GM18520 (cell line): Measurements from ENCODE around the gene NRIP3.
A peak's percentile ranks its signal among the peaks of the same experiment; 100 is the strongest.
"Not testable (repeated sequence)": the region's sequence is repeated elsewhere in the genome, so short reads cannot be mapped to it uniquely, and the experiment has no call there.

ENCODE experiments used
- ATAC-seq: cut with Tn5 transposase; IDR thresholded peaks from one replicate; pipeline ENCODE4 v1.9.1; 2021; ENCODE audit not compliant: unreplicated experiment

Gene NRIP3

DNA sequence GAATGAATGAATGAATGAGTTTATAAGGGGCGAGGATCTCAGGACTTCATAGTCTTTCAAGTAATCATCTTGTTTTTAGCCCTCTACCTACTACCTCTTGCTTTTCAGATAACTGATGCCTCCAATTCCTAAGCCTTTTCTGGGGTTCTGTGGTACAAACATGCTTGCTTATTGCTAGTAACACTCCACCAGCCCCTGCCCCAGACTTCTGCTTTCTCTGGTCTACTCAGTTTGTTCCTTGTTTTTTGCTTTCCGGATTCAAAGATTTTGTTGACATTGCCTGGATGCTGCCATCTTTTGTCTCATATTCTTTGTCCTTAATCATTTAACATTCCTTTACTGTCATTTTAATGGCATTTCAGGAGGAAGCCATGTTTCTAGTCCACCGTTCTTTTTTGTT lies 30.7 kb downstream of the NRIP3 start:
- no peak for ATAC-seq

DNA sequence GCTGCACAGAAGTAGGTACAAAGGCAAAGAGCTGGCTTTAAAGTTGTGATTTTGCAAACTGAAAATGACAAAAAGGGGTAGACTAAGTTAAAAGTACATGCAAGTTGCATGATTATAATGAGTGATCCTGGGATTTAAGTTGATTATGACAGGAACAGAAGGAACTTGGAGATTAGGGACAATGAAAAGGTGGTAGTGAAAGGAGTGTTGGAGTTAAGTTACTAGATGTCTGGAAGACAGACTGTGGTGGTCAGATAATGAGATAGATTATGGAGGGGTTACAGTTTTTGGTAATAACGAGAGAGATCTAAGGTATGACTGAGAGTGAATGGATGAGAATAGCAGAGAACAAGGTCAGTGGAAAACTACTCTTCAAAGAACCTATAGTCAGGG lies 31.9 kb downstream of the NRIP3 start:
- ATAC-seq, result no peak

DNA sequence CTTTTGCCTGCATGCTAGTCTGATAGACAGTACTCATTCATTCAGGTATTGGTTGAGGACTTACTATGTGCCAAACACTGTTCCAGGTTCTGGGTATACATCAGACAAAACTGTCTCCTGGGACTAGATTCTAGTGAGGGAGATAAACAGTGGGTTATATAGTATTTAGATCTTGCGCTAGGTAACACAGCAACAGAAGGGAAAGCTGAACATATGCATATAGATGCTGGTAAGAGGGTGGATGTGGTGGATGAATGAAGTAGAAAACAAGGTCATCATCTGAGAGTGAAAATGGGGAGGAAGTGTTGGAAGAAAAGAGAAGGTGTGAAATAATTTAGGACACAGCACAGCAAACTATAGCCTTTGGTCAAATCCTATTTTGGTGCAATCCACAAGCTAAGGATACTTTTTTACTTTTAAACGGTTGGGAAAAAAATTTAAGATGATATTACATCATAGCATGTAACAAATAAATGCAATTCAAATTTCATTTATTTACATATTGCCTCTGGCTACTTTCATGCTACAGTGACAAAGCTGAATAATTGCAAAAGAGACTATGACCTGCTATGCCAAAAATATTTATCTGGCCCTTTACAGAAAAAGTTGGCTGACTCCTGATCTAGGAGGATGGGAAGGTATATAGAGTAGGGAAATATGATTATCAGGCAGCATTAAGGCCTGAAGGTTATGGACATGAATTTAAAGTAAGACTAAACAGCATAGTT lies 32.4 kb downstream of the NRIP3 start:
- no peak for ATAC-seq

DNA sequence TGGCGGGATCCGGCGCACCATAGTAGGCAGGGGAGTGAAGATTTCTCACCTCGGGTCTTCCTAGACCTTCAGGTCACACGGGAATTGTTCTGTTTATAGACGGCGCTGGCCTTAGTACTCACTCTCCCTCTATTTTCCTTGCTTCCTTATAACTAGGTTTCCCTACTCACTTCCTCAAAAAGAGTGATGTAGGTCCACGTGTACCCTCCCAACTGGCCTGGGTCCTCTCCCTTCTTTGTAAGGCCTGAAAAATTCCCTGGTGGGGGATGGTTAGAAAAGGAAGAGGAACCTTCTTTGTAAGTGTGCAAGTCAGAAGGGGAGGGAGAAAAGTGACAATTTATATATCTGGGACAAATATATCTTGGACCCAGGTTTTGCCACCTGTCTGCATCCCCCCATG lies 36.6 kb downstream of the NRIP3 start:
- ATAC-seq, result no peak

DNA sequence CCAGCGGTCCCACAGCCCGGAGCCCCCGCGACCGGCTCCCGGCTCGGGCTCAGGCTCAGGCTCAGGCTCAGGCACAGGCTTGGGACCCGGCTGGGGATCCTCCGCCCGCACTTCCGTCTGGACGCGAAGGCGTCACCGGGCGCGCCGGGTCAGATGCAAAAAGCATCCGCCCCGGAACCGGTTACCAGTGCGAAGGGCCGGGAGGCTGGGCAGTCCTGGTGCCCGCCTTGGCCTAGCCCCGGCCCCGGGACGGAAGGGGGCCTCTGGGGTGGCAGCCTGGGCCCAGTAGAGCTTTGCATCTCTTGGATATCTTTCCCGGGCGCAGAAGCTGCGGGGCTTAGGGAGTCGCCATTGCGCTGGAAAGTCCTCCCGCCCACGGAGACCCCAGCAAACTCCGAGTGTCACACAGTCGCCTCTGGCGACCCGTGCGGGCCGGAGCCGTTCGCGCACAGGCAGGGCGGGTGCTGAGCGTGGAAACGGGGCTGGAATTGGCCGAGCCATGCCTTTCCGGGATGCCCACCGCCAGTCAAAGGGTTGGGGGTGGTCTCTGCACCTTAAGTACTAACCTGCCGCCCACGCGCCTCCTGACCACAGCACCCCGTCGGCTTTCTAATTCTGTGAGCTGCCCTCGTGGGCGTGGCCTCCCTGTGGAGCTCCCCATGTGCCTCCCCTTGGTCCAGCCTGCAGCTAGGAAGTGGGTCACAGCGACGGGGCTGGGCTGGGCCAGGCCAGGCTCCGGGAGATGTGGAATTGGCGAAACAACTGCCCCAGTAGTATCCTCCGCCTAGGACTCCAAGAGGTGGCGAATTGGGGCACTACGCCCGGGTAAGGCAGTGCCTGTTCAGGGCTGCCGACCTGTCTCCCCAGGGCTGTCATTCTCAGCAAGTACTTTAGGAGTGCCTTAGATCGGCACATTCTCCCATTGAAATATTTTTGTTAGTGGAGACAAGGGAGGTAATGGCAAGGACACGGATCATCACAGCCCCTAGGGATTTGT lies 39.2 kb downstream of the NRIP3 start, which contains the start of gene TMEM9B:
TMEM9B (minus strand) TSS at position 119 of the 997 bp plus-strand sequence. CDS start 129 bp downstream, outside the sequence.
- ATAC-seq, result peak; percentile 73

DNA sequence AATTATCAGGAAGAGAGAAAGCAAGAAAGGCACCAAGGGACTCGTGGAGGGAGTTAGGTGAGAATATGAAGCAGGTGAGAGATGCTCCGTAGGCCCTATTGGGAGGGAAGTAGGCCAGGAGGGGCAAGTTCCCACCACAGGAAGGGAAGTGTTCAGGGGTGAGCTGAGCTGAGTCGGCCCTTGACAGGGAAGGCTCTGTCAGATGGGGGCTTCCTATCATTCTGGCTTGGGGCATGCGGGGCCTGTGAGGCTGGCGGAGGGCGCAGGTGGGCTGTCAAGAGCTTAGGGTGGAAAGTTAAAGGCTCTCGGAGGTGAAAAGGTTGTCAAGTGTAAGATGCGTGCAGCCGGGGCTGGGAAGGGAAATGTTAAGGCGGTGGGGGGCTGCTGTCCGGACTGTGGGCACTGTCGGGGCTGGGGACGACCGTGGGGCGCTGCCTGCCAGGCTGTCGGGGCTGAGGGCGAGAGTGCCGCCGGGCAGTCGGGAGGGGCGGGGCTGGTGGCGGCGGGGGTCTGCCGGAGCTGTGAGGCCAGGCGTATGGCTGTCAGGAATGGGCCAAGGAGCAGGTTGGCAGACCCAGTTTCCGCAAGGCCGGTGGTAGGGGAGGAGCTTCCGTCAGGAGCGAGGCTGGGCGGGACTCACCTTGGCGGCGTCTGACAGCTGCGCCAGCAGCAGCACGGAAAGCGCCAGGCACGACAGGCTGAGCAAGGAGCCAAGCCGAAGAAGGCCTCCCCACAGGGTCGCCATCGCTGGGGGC lies 40.1 kb downstream of the NRIP3 start:
- ATAC-seq, result peak; percentile 38

DNA sequence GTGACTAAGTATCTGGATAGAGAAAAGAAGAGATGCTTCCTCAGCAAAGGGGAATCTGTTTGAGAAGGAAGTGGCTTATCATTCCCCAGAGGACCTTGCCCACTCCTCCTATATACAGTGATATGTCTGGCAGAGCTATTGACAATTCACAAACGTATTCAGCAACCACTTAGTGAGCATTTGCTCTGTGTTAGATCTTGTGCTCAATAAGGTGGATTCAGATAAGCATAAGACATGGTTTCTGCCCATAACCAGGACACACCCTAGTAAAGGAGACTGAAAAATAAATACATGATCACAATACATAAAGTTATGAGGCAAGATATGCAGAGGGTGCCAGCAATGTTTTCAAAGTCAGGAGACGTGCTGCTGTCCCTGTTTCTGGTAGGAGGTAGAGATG lies 41.0 kb downstream of the NRIP3 start:
- no peak for ATAC-seq

DNA sequence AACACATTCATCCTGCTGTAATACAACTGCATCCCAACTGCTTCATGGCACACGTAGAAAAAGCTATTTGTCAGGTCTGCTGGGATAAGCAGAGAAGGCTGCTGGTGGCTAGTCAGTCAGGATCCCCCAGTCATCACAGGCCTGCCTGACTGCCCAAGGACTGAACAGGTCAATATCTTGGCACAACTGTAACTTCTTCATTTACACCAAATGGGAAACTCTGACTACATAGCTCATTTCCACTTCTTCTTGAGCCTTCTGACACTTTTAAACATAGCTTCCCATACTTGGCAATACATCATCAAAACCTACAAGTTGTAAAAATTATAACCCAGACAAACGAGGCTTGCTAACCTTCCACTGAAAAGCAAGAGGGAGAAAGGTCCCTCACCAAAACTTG lies 42.4 kb downstream of the NRIP3 start:
- ATAC-seq, result no peak

DNA sequence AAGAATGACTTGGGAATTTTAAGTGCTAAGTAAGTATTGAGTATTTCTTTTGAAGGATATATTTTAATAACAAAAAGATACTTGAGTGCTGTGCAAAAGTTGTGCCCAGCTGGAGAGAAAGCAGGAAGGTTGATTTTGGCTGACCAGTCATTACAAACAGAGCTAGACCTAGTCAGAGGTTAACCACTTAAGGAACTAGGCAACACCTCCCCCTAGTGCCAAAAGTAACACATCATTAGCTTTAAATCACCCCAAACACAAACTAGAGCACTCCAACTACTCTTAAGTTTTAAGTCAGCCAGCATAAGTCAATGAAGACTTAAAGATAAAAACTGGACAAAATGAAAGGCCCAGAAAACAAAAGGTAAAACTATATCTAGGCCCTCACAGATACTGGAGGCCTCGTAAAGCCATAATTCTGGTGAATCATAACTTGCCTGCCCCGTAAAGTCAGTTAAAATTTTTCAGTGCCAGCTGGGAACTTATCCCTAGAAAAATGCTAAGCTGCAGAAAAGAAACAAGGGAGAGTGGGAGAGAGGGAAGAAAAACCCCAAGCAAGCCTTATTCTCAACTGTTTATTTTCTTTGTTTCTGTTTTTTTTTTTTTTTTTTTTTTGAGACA lies 44.1 kb downstream of the NRIP3 start:
- peak; percentile 37 for ATAC-seq

DNA sequence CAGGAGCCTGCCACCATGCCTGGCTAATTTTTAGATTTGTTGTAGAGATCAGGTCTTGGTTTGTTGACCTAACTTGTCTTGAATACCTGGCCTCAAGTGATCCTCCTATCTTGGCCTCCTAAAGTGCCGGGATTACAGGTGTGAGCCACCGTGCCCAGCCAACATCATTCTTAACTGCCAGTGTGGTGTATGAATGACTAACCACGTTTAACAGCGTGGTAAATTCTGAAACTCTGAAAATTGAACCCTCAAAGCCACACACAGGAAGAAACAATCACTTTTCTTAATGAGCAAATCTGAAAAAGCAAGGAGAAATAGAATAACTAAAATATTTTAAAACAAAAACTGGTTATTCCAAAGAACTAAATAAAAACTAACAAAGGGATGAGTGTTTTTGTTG lies 46.9 kb downstream of the NRIP3 start:
- no peak for ATAC-seq

DNA sequence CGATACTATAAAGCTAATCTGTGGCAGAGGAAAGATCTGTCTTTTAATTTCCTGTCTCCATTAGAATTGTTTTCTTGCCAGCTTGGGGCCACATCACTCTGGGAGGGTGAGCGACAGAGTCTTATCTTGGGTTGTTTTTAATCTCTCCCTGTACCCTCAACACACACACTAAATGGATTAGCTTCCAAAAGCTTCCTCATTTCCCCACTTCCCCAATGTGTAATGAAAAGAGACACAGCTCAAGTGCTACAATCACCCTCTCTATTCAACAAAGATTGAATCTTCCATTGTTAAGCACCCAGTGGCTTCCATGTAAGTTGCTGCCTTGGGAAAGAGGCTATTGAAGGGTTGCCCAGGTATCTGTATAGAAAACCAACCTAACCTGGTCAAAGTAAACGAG lies 54.9 kb downstream of the NRIP3 start:
- ATAC-seq, result no peak

DNA sequence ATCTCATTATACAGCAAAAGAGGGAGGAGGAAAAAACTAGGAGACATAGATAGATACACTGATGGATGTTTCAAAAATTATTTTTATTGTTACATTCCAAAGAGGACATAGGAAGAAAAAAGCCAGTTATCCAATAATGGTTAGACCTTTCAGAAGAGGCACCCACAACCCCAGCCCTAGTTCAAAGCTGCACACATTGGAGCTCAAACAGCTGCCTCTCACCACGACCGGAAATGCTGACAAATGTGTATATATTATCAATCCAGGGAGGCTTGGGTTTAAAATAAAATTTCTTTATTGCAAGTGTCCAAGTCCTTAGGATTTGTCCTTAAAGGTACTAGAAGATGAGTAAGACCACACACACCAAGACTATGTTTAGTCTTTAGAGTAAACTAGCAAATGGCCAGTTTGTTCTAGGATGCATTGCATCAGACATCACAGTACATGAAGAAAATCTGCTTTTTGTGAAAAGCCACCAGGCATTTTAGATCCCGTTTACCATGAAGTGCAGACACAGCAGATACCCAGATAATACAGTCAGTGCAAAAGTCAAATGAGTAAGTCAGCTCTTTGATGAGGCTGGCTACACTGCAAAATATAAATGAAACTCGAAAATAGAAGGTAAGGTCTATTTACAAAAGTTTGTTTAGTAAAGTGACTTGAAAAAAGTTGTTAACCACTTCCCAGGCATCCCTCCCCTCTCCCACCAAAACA lies 56.4 kb downstream of the NRIP3 start:
- no peak for ATAC-seq

DNA sequence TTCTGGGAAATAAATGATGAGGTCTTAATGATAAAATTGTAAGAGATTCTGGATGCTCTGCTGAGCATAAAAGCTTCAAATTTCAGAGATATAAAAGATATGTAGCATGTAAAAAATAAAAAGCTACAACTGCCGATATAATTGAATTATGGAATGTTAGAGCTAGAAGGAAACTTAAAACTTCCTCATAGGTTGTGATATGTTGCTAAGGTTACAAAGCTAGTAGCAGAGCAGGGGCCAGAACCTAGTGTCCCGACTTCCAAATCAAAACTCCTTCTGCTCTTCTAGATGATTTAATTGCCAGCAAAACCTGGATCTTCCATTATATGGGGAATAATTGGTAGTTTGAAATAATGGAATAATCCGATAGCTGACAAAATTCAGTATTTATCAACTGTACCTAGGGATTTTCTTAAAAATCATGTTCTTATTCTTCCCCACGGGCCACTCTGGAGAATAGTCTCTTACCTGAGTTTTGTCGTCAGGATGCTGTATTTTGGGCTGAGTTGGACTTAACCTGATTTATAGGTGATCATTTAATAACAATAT lies 61.2 kb downstream of the NRIP3 start, which contains the start of gene ASCL3:
ASCL3 (minus strand) TSS at position 499 of the 549 bp plus-strand sequence. CDS start 4,855 bp downstream, outside the sequence.
- ATAC-seq, result no peak

DNA sequence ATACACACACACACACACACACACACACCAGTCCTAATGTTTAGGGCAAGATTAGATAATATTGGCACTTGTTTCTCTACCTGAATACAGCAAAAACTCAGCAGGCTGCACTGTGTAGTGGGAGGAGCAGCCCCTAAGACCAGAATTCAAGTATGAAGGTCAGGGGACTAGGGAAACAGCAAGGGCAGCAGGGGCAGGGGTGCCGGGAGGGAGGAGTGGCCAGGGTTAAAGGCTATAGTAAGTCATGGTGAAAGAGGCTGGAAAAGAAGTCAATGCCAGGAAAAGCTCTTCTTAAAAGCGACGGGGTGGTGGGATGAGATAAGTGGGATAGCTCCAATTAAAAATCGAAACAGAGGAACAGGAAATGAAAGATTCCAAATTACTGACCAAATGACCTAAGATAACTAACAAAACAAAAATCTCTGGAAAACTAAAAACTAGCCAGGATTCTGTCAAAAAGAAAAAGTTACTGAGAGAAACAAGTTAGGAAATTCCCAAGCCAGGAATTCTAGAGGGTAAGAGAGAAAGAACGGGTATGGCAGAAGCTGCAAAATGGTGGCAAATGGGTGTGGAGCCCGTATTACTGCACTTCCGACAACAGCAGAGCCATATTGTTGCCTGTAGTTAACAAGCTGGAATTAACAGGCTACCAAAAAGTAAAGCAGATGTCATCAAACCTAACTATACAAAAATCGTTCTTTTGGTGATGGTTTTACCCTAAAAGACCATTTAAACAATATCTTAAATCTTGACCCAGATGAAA lies 62.3 kb downstream of the NRIP3 start:
- ATAC-seq, result no peak

DNA sequence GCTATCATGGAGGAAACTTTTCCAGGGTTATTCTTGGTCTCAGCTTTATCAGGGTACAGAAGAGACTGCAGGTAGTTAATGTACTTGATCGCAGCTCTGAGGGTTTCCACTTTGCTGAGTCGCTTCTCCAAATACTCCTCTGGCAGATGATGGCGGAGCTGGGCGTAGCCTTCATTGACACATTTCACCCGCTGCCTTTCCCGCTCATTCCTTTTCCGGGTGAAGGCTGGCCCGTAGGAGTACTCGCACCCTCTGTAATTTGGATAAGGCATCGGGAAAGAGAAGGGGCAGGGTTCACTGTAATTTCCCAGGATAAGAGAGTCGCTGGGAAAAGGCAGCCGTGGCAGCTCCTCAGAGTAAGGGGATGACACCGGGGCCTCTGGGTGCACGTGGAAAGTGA lies 66.1 kb downstream of the NRIP3 start:
- ATAC-seq, result no peak

DNA sequence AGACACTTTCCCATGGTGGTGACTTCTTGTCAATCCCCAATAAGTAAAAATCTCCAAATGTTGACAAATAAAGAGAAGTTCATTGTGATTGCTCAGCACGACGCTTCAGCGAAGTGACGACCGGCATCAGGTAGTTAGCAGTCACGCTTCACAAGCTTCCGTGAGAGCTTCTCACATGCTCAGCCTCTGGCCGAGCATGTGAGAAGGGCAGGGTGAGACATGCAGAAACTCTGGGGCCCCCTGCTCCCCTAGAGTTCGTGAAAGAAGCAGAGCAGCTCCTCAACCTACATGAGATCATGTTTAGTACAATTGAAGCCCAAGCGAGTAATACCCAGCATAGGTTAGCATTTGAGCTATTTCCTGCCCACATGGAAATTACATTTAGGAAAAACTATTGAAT lies 66.6 kb downstream of the NRIP3 start:
- peak; percentile 50 for ATAC-seq

DNA sequence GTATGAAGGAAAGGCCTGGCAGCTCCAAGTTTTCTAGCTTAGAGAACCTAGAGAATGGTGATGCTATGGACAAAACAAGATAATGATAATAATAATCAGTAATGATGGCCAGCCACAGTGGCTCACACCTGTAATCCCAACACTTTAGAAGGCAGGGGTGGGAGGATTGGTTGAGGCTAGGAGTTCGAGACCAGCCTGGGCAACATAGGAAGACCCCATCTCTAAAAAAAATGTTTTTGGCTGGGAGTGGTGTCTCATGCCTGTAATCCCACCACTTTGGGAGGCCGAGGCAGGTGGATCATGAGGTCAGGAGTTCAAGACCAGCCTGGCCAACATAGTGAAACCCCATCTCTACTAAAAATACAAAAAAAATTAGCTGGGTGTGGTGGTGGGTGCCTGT lies 68.0 kb downstream of the NRIP3 start:
- ATAC-seq, result not testable (repeated sequence)

DNA sequence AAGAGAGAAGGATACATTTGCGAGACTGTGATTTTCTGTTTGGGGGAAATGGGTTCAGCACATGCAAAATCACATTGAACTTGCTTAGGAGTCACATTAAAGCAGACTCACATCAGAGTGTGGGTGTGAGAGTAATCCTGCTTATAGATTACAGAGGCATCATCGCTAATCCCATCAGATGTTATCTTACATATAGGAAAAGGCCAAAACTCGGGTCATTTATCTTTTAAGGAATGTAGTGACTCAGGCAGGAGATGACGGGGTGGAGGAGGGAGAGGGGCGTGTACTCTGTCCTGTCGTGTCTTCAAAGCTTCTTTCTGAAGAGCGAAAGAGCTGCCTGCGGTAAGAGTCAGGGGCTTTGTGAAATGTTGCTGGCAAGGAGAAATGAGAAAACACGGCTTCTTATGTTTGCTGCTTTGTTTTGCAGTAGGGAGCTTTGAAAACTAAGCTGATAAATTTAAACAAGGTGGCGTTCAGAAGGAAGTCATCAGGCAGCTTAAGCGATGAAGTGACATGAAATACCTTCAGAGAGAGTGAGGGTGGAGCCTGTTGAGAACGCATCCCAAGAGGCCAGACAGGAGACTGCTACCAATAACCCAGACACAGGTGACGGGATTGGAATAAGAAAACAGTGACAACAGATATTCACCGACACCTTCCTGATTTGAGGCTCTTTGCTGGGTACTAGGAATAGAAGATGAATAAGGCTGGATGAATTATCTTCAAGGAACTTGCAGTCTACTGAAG lies 68.9 kb downstream of the NRIP3 start:
- ATAC-seq, result no peak
